ENCODE data around the gene STX16.

Gene STX16

GRCh38 chr20:58700121-58700821 is 49.2 kb downstream of the STX16 start:
- DNase-seq: no peak

- DNase-seq: no peak
Observed at GRCh38 chr20:58700823-58701222, 49.7 kb downstream of the STX16 start.

- no peak for DNase-seq
Observed at GRCh38 chr20:58701431-58702160, 50.5 kb downstream of the STX16 start.

DNA sequence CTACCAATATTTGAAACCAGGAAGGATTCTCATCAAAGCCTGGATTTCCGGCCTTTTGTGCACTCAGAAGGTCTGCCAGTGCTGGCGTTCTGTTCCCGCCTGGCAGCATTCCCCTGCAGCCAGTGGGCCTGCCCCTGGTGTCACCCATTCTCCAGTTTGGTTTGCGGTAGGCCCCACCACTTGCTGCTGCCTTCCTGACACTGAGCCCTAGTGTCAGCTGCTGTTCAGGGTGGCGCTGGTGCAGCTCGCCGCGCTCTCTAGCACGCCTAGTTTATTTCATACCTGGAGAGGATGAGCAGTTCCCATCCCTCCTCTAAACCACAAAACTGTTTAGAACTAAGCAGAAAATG is 51.1 kb downstream of the STX16 start:
- no peak for DNase-seq

- no peak for DNase-seq
Observed at GRCh38 chr20:58702859-58703648, 52.0 kb downstream of the STX16 start.

GRCh38 chr20:58703765-58704371 is 52.8 kb downstream of the STX16 start:
- no peak for DNase-seq

DNA sequence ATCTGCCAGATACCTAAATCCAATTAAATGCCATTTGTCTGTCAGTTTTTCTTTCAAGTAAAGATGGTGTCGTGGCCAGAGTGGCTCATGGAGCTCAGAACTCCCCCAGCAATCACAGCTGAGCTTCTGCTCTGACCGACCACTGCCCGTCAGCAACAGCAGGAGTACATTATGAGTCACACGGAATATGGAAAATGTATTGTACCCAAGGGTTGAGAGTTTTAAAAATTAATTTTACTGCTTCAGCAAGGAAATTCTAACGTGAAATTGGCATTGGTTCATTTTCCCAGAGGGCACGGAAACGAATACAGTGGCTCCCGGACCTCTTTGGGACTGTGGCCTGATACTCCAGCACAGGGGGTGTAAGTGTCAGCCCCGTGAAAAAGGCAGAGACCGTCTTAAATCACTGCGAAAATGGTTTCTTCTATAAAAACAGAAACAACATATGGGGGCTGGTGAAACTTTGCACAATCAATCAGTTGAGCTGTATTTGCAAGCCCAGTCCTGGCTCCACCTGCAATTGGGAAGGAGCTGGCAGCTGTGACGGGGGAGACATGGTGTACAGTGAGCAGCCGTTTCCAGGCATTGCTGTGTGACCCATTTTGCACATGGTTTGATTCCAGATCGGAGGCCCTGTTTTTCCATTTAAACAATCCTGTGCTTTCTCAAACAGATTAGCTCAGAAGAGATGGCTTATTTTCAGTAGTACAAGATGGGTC is 54.3 kb downstream of the STX16 start:
- DNase-seq: no peak

GRCh38 chr20:58706150-58706892 is 55.2 kb downstream of the STX16 start:
- DNase-seq: no peak

- DNase-seq: no peak
Observed at GRCh38 chr20:58706975-58707681, 56.0 kb downstream of the STX16 start.

DNA sequence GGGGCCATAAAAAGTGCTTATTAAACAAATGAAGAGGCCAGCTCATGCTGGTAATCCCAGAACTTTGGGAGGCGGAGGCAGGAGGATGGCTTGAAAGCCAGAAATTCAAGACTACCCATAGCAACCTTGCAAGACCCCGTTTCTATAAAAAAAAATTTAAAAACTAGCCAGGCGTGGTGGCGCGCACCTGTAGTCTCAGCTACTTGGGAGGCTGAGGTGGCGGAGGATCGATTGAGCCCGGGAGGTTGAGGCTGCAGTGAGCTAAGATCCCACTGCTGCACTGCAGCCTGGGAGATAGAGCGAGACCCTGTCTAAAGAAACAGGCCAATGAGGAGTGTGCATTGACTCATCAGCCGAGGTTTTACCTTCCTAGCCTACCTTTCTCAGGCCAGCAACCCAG is 56.7 kb downstream of the STX16 start:
- no peak for DNase-seq

GRCh38 chr20:58708246-58708931 is 57.3 kb downstream of the STX16 start:
- no peak for DNase-seq

DNA sequence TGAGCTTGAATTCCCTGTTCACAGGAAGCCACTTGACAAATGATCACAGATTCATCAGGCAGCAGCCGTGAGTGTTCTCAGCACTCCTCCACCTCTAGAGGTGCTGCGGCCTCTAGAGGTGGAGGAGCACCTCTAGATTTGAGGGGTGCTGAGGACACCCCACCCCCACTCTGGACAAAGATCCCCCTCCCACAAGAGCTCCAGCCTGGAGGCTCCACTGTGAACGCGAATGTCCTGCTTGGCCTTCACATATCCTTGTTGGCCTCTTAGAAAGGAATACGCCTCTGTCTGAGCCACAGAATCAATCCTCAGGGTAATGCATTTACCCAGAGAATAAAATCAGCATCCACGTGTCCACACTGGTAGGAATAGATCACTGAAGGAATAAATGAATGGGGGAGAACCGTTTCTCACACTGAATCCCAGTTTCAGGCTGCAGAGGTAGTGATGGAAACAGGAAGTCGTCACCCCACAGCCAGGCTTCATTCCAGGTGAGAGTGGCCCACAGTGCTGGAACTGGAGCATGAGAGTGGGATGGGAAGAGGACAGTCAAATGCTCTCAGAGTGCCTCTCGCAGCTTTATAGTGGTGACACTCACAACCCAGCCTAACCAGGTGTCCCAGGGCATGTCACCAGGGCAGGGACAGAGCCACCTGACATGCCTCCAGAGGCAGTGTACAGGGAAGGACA is 58.1 kb downstream of the STX16 start:
- DNase-seq: no peak

DNA sequence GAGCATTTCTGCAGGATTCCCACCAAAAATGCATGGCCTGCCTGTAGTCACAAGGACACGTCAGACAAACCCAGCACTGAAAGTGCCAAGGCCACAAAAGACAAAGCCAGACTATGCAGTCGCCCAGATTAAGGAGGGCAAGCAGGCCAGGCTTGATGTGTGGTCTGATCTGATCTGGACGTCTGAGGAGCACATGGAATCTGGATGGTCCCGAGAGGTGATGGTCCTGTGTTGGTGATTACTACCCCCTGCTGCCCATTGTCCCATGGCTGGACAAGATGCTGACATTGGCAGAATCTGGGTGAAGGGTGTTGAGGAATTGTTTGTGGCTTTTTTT is 58.6 kb downstream of the STX16 start:
- no peak for DNase-seq

- DNase-seq: no peak
Observed at GRCh38 chr20:58710481-58711265, 59.6 kb downstream of the STX16 start.

DNA sequence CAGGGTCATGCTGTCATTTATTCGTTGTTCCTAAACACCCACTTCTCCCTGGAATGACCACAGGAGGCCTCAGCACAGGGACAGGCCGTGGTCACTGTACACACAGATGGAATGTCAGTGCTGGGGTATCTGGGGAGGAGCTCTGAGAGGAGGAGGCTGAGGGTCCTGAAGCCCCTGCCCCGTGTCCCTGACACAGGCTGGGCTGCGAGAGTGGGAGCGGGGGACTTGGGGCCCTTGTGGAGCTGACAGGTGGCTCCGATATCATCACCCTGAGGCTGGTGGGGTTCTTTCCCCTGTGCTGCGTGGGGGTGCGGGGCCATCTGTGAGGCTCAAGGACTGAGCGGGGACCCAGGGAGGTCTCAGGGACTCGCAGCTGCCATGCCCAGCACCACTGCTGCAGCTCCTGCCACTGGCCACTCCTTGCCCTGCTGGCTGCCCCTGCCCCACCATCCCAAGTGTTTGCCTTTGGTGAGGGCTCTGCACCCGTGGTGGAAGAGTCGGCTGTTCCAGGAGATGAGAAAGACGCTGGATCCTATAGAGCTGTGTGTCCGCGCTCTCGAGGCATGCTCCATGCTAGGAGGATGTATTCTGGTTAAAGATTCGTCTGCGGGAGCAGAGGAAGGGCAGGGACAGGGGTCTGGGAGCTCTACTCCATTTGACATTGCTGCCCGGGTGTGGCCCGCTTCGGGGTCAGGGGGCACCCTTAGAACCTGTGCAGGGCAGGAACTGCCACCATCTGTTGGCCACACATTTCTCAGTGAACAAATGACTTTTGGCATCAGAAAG is 60.4 kb downstream of the STX16 start:
- no peak for DNase-seq

GRCh38 chr20:58712151-58712791 is 61.2 kb downstream of the STX16 start:
- no peak for DNase-seq

DNA sequence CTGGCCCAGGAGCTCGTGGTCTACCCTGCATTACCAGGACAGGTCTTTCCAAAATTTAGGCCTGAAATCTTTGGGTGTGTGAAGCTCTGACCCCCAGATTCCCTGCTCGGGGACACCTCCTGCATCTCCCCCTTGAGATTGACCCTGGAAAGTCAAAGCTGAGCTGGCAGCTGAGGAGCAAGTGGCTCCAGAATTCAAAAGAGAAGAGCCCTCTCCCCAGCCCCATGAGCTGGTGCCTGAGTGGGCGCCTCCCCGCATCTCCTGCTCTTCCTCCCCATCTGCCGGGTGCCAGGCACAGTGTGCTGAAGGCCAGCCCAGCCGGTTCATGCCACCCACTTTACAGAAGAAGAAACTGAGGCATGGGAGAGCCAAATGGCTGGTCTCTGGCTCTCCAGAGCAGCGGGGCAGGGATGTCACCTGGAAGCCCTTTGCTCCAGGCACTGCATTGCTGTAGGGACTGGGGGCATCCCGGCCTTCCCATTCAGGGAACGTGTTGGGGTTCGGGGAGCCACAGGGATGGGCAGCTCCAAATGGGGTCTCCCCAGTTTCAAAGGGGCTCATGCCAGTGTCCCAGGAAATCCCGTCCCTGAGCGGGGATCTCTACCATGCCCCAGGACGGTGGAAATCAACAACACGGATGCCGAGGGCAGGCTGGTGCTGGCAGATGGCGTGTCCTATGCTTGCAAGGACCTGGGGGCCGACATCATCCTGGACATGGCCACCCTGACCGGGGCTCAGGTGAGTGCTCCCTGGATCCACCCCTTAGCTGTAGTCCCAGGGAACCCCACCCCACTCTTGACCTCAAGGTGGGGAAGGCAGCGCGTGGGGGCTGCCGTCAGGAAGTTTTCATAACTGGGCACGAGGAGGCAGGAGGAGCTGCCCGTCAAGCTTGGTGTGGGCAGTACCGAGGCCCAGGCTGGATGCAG is 62.0 kb downstream of the STX16 start:
- DNase-seq: no peak
